ENCODE data around the gene TRMT2A. TPM values are rescaled to one million over a fixed set of nuclear protein-coding genes. Genes with fewer than 3 reads are reported as not detected.

The TRMT2A gene
- 20.9 to 29.5 TPM (median 24.1 TPM) in 5 replicates for total RNA-seq (2022; extraction: Qiagen RNA extraction; ENCODE audit: low read depth)

GRCh38 chr22:20116951-20117632, at the start of gene TRMT2A:
TRMT2A (minus strand) TSS chr22:20117226; CDS start chr22:20116906, 320 bp downstream.

GRCh38 chr22:20150381-20151275, 33.6 kb upstream of the TRMT2A start, which contains the start of gene CCDC188:
CCDC188 (minus strand) TSS chr22:20151055; CDS start chr22:20150986, 69 bp downstream.

GRCh38 chr22:20131597-20131858, 14.5 kb upstream of the TRMT2A start, which contains the start of gene ZDHHC8:
ZDHHC8 (plus strand) TSS chr22:20131804; CDS start chr22:20131948, 144 bp downstream.

GRCh38 chr22:20115691-20116375, 1.2 kb downstream of the TRMT2A start, which contains the start of gene RANBP1:
RANBP1 (plus strand) TSS chr22:20116104; CDS start chr22:20116185, 81 bp downstream.

GRCh38 chr22:20079745-20080444, 37.1 kb downstream of the TRMT2A start, which contains the start of gene DGCR8:
DGCR8 (plus strand) TSS chr22:20080241; CDS start chr22:20085964, 5,723 bp downstream.

Other genes starting within 250 kb of the TRMT2A start
- 113 to 170 TPM (median 156 TPM) in 5 replicates for gene COMT, start 175.5 kb downstream of the TRMT2A start, total RNA-seq (2022; extraction: Qiagen RNA extraction; ENCODE audit: low read depth)
- 25.6 to 39.2 TPM (median 34.1 TPM) in 5 replicates for gene TXNRD2, start 175.4 kb downstream of the TRMT2A start, total RNA-seq (2022; extraction: Qiagen RNA extraction; ENCODE audit: low read depth)
- gene ARVCF, start 100.4 kb downstream of the TRMT2A start, total RNA-seq (2022; extraction: Qiagen RNA extraction; ENCODE audit: low read depth): 1.1 to 3.5 TPM (median 1.9 TPM) in 5 replicates
- 11.5 to 15.5 TPM (median 13.7 TPM) in 5 replicates for gene TANGO2, start 96.1 kb downstream of the TRMT2A start, total RNA-seq (2022; extraction: Qiagen RNA extraction; ENCODE audit: low read depth)
- 18.2 to 20.3 TPM (median 19.3 TPM) in 5 replicates for gene DGCR8, start 37.0 kb downstream of the TRMT2A start, total RNA-seq (2022; extraction: Qiagen RNA extraction; ENCODE audit: low read depth)
- 284 to 338 TPM (median 311 TPM) in 5 replicates for gene RANBP1, start 1.1 kb downstream of the TRMT2A start, total RNA-seq (2022; extraction: Qiagen RNA extraction; ENCODE audit: low read depth)
- 19.9 to 34.3 TPM (median 26.0 TPM) in 5 replicates for gene ZDHHC8, start 14.6 kb upstream of the TRMT2A start, total RNA-seq (2022; extraction: Qiagen RNA extraction; ENCODE audit: low read depth)
- gene CCDC188, start 33.8 kb upstream of the TRMT2A start, total RNA-seq (2022; extraction: Qiagen RNA extraction; ENCODE audit: low read depth): not detected in 5 replicates
- gene RTN4R, start 151.1 kb upstream of the TRMT2A start, total RNA-seq (2022; extraction: Qiagen RNA extraction; ENCODE audit: low read depth): 5.6 to 12.3 TPM (median 10.0 TPM) in 5 replicates
- 29.0 to 45.2 TPM (median 42.3 TPM) in 5 replicates for gene DGCR6L, start 202.8 kb upstream of the TRMT2A start, total RNA-seq (2022; extraction: Qiagen RNA extraction; ENCODE audit: low read depth)

Measured in A549 treated with RU486 at 1 μM for 4 hours (cell line).